SK-N-SH (cell line): ENCODE data around the gene SEPSECS. TPM values are rescaled to one million over a fixed set of nuclear protein-coding genes. Genes with fewer than 3 reads are reported as not detected.
A peak's percentile ranks its signal among the peaks of the same experiment; 100 is the strongest.

Source experiments
- CTCF ChIA-PET: fragments of 300-600, 350-600 bp; formaldehyde crosslinking; extraction: SDS; loops from one replicate; lab custom pipeline; 2021; lab: Yijun Ruan, JAX
- POLR2A ChIA-PET: fragments of 350-600 bp; sonication (Branson Sonifier 250); formaldehyde crosslinking; extraction: SDS; loops from one replicate; lab custom pipeline; 2020; ENCODE audit warnings: antibody characterized with exemption, inconsistent platforms; lab: Yijun Ruan, JAX
- DNase-seq: peaks from one replicate; pipeline ENCODE4 v3.0.0; 2012
- H2AFZ ChIP-seq: fragments of 200-600 bp; sonication (generic); 2 replicates; pipeline ENCODE4 v1.8.1; 2016; ENCODE audit warnings: antibody characterized with exemption, mild to moderate bottlenecking, low read depth
- H3F3A ChIP-seq: fragments of 200-600 bp; sonication (generic); replicated peaks from 2 replicates; pipeline ENCODE3; 2016; ENCODE audit warnings: antibody characterized with exemption, mild to moderate bottlenecking; ENCODE audit not compliant: insufficient read depth
- H3K27ac ChIP-seq, 2 experiments: fragments of 200-500 bp in 1 of 2; fragments of 200-600 bp in 1 of 2; sonication (Bioruptor generic) in 1 of 2; sonication (generic), shearing (Covaris generic) in 1 of 2; 2 replicates each; pipeline versions ENCODE4 v1.5.1 to v1.6.1; 2014 to 2016; ENCODE audit warnings: low read depth in 2 of 2, inconsistent platforms in 1 of 2, low read length in 1 of 2, mild to moderate bottlenecking in 1 of 2, mixed read lengths in 1 of 2
- H3K27me3 ChIP-seq: fragments of 200-600 bp; sonication (generic), shearing (Covaris generic); 2 replicates; pipeline ENCODE4 v1.6.1; 2016; ENCODE audit warnings: mixed run types; ENCODE audit not compliant: insufficient read depth
- H3K36me3 ChIP-seq, 2 experiments: fragments of 200-500 bp in 1 of 2; fragments of 200-600 bp in 1 of 2; sonication (Bioruptor generic) in 1 of 2; sonication (generic) in 1 of 2; replicated peaks in 1 of 2; 2 replicates each; pipeline versions ENCODE3 to v1.5.1; 2014 to 2016; ENCODE audit warnings: low read length in 1 of 2, mild to moderate bottlenecking in 1 of 2; ENCODE audit not compliant: insufficient read depth in 2 of 2, control insufficient read depth in 1 of 2
- H3K4me1 ChIP-seq, 2 experiments: fragments of 200-500 bp in 1 of 2; fragments of 200-600 bp in 1 of 2; sonication (Bioruptor generic) in 1 of 2; sonication (generic), shearing (Covaris generic) in 1 of 2; 2 replicates each; pipeline versions ENCODE4 v1.5.1 to v1.6.1; 2014 to 2016; ENCODE audit warnings: low read depth in 1 of 2, low read length in 1 of 2, mixed run types in 1 of 2; ENCODE audit not compliant: insufficient read depth in 2 of 2, control insufficient read depth in 1 of 2
- H3K4me2 ChIP-seq: fragments of 200-600 bp; sonication (generic), shearing (Covaris generic); 2 replicates; pipeline ENCODE4 v1.6.1; 2017; ENCODE audit warnings: mixed run types
- H3K4me3 ChIP-seq, 2 experiments: fragments of 200-500 bp in 1 of 2; fragments of 200-600 bp in 1 of 2; sonication (Bioruptor generic) in 1 of 2; sonication (generic), shearing (Covaris generic) in 1 of 2; 2 replicates each; pipeline versions ENCODE4 v1.5.1 to v1.8.1; 2014 to 2016; ENCODE audit warnings: low read depth in 2 of 2, inconsistent platforms in 1 of 2, low read length in 1 of 2, mild to moderate bottlenecking in 1 of 2, mixed read lengths in 1 of 2, moderate library complexity in 1 of 2
- H3K79me2 ChIP-seq: fragments of 200-600 bp; sonication (generic); 2 replicates; pipeline ENCODE4 v1.8.1; 2017; ENCODE audit warnings: mild to moderate bottlenecking; ENCODE audit not compliant: insufficient read depth
- H3K9ac ChIP-seq: fragments of 200-600 bp; sonication (generic); 2 replicates; pipeline ENCODE4 v1.6.1; 2017; ENCODE audit warnings: mixed run types
- H3K9me2 ChIP-seq: fragments of 200-600 bp; sonication (generic); 2 replicates; pipeline ENCODE4 v1.6.1; 2017; ENCODE audit warnings: mixed run types
- H3K9me3 ChIP-seq: fragments of 200-600 bp; sonication (generic); 2 replicates; pipeline ENCODE4 v1.6.1; 2017; ENCODE audit warnings: mixed run types, mild to moderate bottlenecking, moderate library complexity
- H4K20me1 ChIP-seq: fragments of 200-600 bp; sonication (generic); 2 replicates; pipeline ENCODE4 v1.6.1; 2017; ENCODE audit warnings: mild to moderate bottlenecking, mixed run types; ENCODE audit not compliant: insufficient read depth
- CHD2 ChIP-seq: fragments of 150-350 bp; IDR thresholded peaks from 2 replicates; pipeline ENCODE4 v1.6.1; 2018; ENCODE audit warnings: low read length; ENCODE audit not compliant: partially characterized antibody
- ELF1 ChIP-seq: IDR thresholded peaks from 2 replicates; pipeline ENCODE4 v1.4.0; 2012
- EP300 ChIP-seq, 2 experiments: IDR thresholded peaks; 2 replicates each; pipeline versions ENCODE4 v1.4.0 to v1.6.1; 2012; ENCODE audit warnings: borderline replicate concordance in 1 of 2, low read depth in 1 of 2, low read length in 1 of 2
- EZH2phosphoT487 ChIP-seq: fragments of 200-600 bp; sonication (generic); IDR thresholded peaks from 2 replicates; pipeline ENCODE4 v1.6.1; 2017; ENCODE audit warnings: low read depth, mixed run types, mild to moderate bottlenecking, antibody characterized with exemption, moderate library complexity, borderline replicate concordance
- FOSL2 ChIP-seq: IDR thresholded peaks from 2 replicates; pipeline ENCODE4 v1.4.0; 2012; ENCODE audit warnings: low read depth, mild to moderate bottlenecking, moderate library complexity, borderline replicate concordance
- FOXM1 ChIP-seq: IDR thresholded peaks from 2 replicates; pipeline ENCODE4 v1.4.0; 2012; ENCODE audit warnings: low read depth, mild to moderate bottlenecking
- GABPA ChIP-seq: IDR thresholded peaks from 2 replicates; pipeline ENCODE4 v1.4.0; 2012; ENCODE audit warnings: low read depth, mild to moderate bottlenecking
- GATA2 ChIP-seq: sonication (generic); formaldehyde crosslinking; IDR thresholded peaks from 2 replicates; pipeline ENCODE4 v1.5.0; 2020; ENCODE audit warnings: mild to moderate bottlenecking, missing genetic modification reagents
- JUND ChIP-seq: IDR thresholded peaks from 2 replicates; pipeline ENCODE4 v1.4.0; 2012
- NFIC ChIP-seq: IDR thresholded peaks from 2 replicates; pipeline ENCODE4 v1.4.0; 2012; ENCODE audit warnings: borderline replicate concordance
- POLR2AphosphoS5 ChIP-seq: IDR thresholded peaks from 2 replicates; pipeline ENCODE4 v1.6.1; 2012; ENCODE audit warnings: low read depth, low read length
- RCOR1 ChIP-seq: fragments of 150-350 bp; IDR thresholded peaks from 2 replicates; pipeline ENCODE4 v1.6.1; 2017; ENCODE audit warnings: antibody characterized with exemption, low read length
- RFX5 ChIP-seq: IDR thresholded peaks from 2 replicates; pipeline ENCODE4 v1.6.1; 2012; ENCODE audit warnings: mild to moderate bottlenecking, improper control_type of control experiment, low read length
- SIN3A ChIP-seq: IDR thresholded peaks from 2 replicates; pipeline ENCODE4 v1.6.1; 2012; ENCODE audit warnings: low read depth, mild to moderate bottlenecking, low read length, moderate library complexity, borderline replicate concordance
- SMC3 ChIP-seq: IDR thresholded peaks from 2 replicates; pipeline ENCODE4 v1.6.1; 2012; ENCODE audit warnings: low read depth, low read length, improper control_type of control experiment
- TAF1 ChIP-seq: IDR thresholded peaks from 2 replicates; pipeline ENCODE4 v1.6.1; 2012; ENCODE audit warnings: low read depth, mild to moderate bottlenecking, low read length, moderate library complexity, borderline replicate concordance
- TCF12 ChIP-seq: IDR thresholded peaks from 2 replicates; pipeline ENCODE4 v1.4.0; 2012
- USF2 ChIP-seq: fragments of 150-350 bp; IDR thresholded peaks from 2 replicates; pipeline ENCODE4 v1.6.1; 2017; ENCODE audit warnings: antibody characterized with exemption, low read length, low read depth, borderline replicate concordance
- YY1 ChIP-seq: IDR thresholded peaks from 2 replicates; pipeline ENCODE4 v1.4.0; 2012; ENCODE audit warnings: low read depth, mild to moderate bottlenecking
- ZBTB33 ChIP-seq: IDR thresholded peaks from 2 replicates; pipeline ENCODE4 v1.4.0; 2012; ENCODE audit warnings: low read depth, borderline replicate concordance
- WGBS: methylation state at CpG from one replicate; pipeline ENCODE4 v1.1.6; 2017; ENCODE audit warnings: low lambda C conversion rate; 5-methylcytosine and 5-hydroxymethylcytosine counted together
- polyA plus RNA-seq, 3 experiments: library from polyadenylated mRNA; depleted of rRNA; stranded (reverse); fragments of >200 nt; gene quantifications; 2 replicates each; pipeline ENCODE4 v1.2.3, GENCODE V29; 2012

The SEPSECS gene
- polyA plus RNA-seq, 1 of the 3 experiments (the other 2 are of a cell fraction): 2.0 TPM

DNA sequence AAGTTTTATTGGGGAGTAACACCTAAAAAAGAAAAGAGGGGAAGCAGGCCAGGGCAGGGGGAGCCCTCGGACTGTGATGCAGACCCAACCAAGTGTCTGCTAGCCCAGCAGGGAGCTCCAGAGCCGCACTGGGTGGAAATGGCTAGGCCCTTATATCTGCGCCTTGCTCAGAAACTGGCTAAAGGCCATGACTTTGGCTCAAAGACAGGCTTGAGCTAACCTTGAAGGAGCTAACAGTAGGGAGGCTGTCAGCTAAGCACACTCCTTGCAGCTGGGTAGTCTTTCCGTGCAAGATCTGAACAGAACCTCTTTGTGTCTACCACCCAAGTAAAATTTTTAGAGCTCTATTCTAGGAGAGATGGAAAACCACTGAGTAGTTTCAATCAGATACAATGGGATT lies 43.0 kb downstream of the SEPSECS start:
- no peak for DNase-seq
- Histone ChIP-seq H3K27me3 (no peaks in the 10 kb centered on the region), H3K9ac (no peak overlapping the region)
- CTCF ChIA-PET: no interaction called here
- TF ChIP-seq GATA2 (CRISPR knock-in tag): no peak
- TF ChIP-seq, all 33 proteins: peak for 0
- no peaks in the 10 kb centered on the region for H3K4me1 ChIP-seq
- H3K9me2 ChIP-seq: no peaks in the 10 kb centered on the region
- H3K9me3 ChIP-seq: no peaks in the 10 kb centered on the region
- no peak overlapping the region for H2AFZ ChIP-seq
- WGBS: 88% methylated on average over 4 of the region's 4 CpGs
- no peak overlapping the region for H3K27ac ChIP-seq
- no peaks in the 10 kb centered on the region for H3F3A ChIP-seq
- no peak overlapping the region for H3K4me3 ChIP-seq
- H3K36me3 ChIP-seq: peaks cover 0 to 3% of the 10 kb centered on the region in 2 experiments
- POLR2A ChIA-PET: no interaction called here
- H3K4me2 ChIP-seq: no peak overlapping the region
- H3K79me2 ChIP-seq: no peaks in the 10 kb centered on the region
- H4K20me1 ChIP-seq: no peaks in the 10 kb centered on the region

GRCh38 chr4:25113915-25114904 lies 46.0 kb downstream of the SEPSECS start:
- Histone ChIP-seq H3K4me3 (no peak overlapping the region), H3K9me2 (no peaks in the 10 kb centered on the region), H3F3A (no peaks in the 10 kb centered on the region), H3K9ac (no peak overlapping the region), H3K4me1 (no peaks in the 10 kb centered on the region), H3K9me3 (no peaks in the 10 kb centered on the region), H4K20me1 (no peaks in the 10 kb centered on the region), H2AFZ (peak overlapping the region; percentile 52), H3K4me2 (no peak overlapping the region), H3K36me3 (no peaks in the 10 kb centered on the region), H3K27ac (no peak overlapping the region), H3K27me3 (no peaks in the 10 kb centered on the region; the same call in 1 of the 2 replicates), H3K79me2 (no peaks in the 10 kb centered on the region)
- WGBS: 56% methylated on average over 13 of the region's 13 CpGs
- ChIA-PET CTCF (interaction anchor here (1.0 kb wide), 1 partner anchor 31 kb away, joined by 3 read pairs; no protein-coding TSS in a partner anchor), POLR2A (no interaction called here)
- TF ChIP-seq TCF12 (0 out of 2 replicates have a peak, but pooled peaks have one; percentile 8), JUND (peak; percentile 69), FOSL2 (peak; percentile 76), NFIC (no peak)
- no peak for DNase-seq

GRCh38 chr4:25112995-25113380 lies 47.3 kb downstream of the SEPSECS start:
- no peaks in the 10 kb centered on the region for H3K79me2 ChIP-seq
- DNase-seq: no peak
- H3K9ac ChIP-seq: no peak overlapping the region
- H3F3A ChIP-seq: no peaks in the 10 kb centered on the region
- no peaks in the 10 kb centered on the region for H4K20me1 ChIP-seq
- H3K27me3 ChIP-seq: no peaks in the 10 kb centered on the region; the same call in 1 of the 2 replicates
- H3K36me3 ChIP-seq: no peaks in the 10 kb centered on the region
- H3K27ac ChIP-seq: no peak overlapping the region
- no peaks in the 10 kb centered on the region for H3K9me3 ChIP-seq
- ChIA-PET CTCF (interaction anchor here (1.0 kb wide), 1 partner anchor 32 kb away, joined by 3 read pairs; no protein-coding TSS in a partner anchor), POLR2A (no interaction called here)
- no peaks in the 10 kb centered on the region for H3K9me2 ChIP-seq
- H3K4me1 ChIP-seq: no peaks in the 10 kb centered on the region
- no peak overlapping the region for H2AFZ ChIP-seq
- no peak overlapping the region for H3K4me2 ChIP-seq
- 51% methylated on average over 3 of the region's 3 CpGs for WGBS
- TF ChIP-seq TAF1: no peak
- TF ChIP-seq USF2: no peak
- TF ChIP-seq EZH2phosphoT487: no peak
- TF ChIP-seq NFIC: no peak
- TF ChIP-seq CHD2: no peak
- TF ChIP-seq EP300 (IDR thresholded peaks at IDR 0.05; ENCODE audit: borderline replicate concordance in 1 of 2, low read depth in 1 of 2, low read length in 1 of 2): no peak
- TF ChIP-seq GABPA: no peak
- TF ChIP-seq SMC3: no peak
- no peak for TF ChIP-seq RCOR1
- TF ChIP-seq YY1: no peak
- TF ChIP-seq SIN3A: no peak
- TF ChIP-seq FOSL2: no peak
- no peak for TF ChIP-seq POLR2AphosphoS5
- TF ChIP-seq FOXM1: no peak
- TF ChIP-seq ZBTB33: no peak
- no peak for TF ChIP-seq ELF1
- no peak for TF ChIP-seq RFX5
- no peak overlapping the region for H3K4me3 ChIP-seq
